Measurements from ENCODE around the gene PFKL. TPM values are rescaled to one million over a fixed set of nuclear protein-coding genes. Genes with fewer than 3 reads are reported as not detected.

The PFKL gene
- polyA plus RNA-seq, 2 of the 4 experiments (the other 2 are of a cell fraction): 23.2 to 38.7 TPM

GRCh38 chr21:44374601-44375280 lies 74.9 kb downstream of the PFKL start:
- CTCF ChIA-PET: no interaction called here
- Histone ChIP-seq H3K9me3 (no peaks in the 10 kb centered on the region), H3K4me2 (no peak overlapping the region), H3K27ac (no peak overlapping the region), H3K4me1 (no peaks in the 10 kb centered on the region; the same call in 2 of the 3 replicates), H3K4me3 (no peak overlapping the region)
- WGBS (ENCODE audit: missing lambda C conversion rate): 71% methylated on average over 24 of the region's 24 CpGs
- TF ChIP-seq, protein P1, sequence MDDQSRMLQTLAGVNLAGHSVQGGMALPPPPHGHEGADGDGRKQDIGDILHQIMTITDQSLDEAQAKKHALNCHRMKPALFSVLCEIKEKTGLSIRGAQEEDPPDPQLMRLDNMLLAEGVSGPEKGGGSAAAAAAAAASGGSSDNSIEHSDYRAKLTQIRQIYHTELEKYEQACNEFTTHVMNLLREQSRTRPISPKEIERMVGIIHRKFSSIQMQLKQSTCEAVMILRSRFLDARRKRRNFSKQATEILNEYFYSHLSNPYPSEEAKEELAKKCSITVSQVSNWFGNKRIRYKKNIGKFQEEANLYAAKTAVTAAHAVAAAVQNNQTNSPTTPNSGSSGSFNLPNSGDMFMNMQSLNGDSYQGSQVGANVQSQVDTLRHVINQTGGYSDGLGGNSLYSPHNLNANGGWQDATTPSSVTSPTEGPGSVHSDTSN (IDR thresholded peaks at IDR 0.05): no peak
- no peak for TF ChIP-seq JUNB (IDR thresholded peaks at IDR 0.05)
- TF ChIP-seq RCOR1 (IDR thresholded peaks at IDR 0.05; ENCODE audit: low read depth, low read length): no peak
- TF ChIP-seq CBX8 (IDR thresholded peaks at IDR 0.05): no peak
- TF ChIP-seq, protein P2, sequence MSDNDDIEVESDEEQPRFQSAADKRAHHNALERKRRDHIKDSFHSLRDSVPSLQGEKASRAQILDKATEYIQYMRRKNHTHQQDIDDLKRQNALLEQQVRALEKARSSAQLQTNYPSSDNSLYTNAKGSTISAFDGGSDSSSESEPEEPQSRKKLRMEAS (IDR thresholded peaks at IDR 0.05): no peak
- TF ChIP-seq HOXB5 (CRISPR knock-in tag; IDR thresholded peaks at IDR 0.05): no peak
- no peak for TF ChIP-seq FOXS1 (CRISPR knock-in tag; IDR thresholded peaks at IDR 0.05)
- TF ChIP-seq TP53 (CRISPR knock-in tag; IDR thresholded peaks at IDR 0.05): no peak
- no peak for TF ChIP-seq ATOH8 (CRISPR knock-in tag; IDR thresholded peaks at IDR 0.05; ENCODE audit: low read depth)
- TF ChIP-seq, protein P3, sequence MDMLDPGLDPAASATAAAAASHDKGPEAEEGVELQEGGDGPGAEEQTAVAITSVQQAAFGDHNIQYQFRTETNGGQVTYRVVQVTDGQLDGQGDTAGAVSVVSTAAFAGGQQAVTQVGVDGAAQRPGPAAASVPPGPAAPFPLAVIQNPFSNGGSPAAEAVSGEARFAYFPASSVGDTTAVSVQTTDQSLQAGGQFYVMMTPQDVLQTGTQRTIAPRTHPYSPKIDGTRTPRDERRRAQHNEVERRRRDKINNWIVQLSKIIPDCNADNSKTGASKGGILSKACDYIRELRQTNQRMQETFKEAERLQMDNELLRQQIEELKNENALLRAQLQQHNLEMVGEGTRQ (IDR thresholded peaks at IDR 0.05): no peak
- no peak for TF ChIP-seq CEBPB (IDR thresholded peaks at IDR 0.05)
- TF ChIP-seq FOSB (CRISPR knock-in tag; IDR thresholded peaks at IDR 0.05): no peak
- no peak for TF ChIP-seq ZSCAN20 (CRISPR knock-in tag; IDR thresholded peaks at IDR 0.05)
- no peak for TF ChIP-seq POLR2A (IDR thresholded peaks at IDR 0.05; ENCODE audit: low read length)
- TF ChIP-seq, protein P4, sequence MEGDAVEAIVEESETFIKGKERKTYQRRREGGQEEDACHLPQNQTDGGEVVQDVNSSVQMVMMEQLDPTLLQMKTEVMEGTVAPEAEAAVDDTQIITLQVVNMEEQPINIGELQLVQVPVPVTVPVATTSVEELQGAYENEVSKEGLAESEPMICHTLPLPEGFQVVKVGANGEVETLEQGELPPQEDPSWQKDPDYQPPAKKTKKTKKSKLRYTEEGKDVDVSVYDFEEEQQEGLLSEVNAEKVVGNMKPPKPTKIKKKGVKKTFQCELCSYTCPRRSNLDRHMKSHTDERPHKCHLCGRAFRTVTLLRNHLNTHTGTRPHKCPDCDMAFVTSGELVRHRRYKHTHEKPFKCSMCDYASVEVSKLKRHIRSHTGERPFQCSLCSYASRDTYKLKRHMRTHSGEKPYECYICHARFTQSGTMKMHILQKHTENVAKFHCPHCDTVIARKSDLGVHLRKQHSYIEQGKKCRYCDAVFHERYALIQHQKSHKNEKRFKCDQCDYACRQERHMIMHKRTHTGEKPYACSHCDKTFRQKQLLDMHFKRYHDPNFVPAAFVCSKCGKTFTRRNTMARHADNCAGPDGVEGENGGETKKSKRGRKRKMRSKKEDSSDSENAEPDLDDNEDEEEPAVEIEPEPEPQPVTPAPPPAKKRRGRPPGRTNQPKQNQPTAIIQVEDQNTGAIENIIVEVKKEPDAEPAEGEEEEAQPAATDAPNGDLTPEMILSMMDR (IDR thresholded peaks at IDR 0.05): no peak
- TF ChIP-seq HOXB13 (CRISPR knock-in tag; IDR thresholded peaks at IDR 0.05; ENCODE audit: low read depth): no peak
- DNase-seq (ENCODE audit: low read depth in 1 of 2, low spot score in 1 of 2) (no peak), ATAC-seq (no peak), FAIRE-seq (no peak)
- POLR2A ChIA-PET: no interaction called here

DNA sequence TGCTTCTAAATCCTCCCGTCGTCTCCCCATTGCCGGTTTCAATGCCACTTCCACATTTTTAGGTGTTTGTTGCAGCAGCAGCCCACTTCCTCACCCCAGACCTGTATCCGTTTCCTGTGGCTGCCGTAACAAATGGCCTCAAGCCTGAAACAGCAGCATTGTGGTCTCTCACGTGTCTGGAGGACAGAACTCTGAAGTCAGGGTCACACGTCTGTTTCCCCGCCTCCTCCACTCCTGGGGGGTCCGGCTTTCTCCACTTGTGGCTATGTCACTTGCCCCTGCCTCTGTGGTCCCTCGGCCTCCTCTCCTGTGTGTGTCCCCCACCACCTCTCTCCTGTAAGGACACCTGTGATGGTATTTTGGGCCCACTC lies 75.4 kb downstream of the PFKL start:
- DNase-seq (ENCODE audit: low read depth in 1 of 2, low spot score in 1 of 2) (no peak), FAIRE-seq (no peak), ATAC-seq (no peak)
- Histone ChIP-seq H3K4me2 (no peak overlapping the region), H3K27ac (no peak overlapping the region), H3K4me3 (no peak overlapping the region), H3K9me3 (no peaks in the 10 kb centered on the region), H3K4me1 (no peaks in the 10 kb centered on the region; the same call in 2 of the 3 replicates)
- WGBS (ENCODE audit: missing lambda C conversion rate): 60% methylated on average over 10 of the region's 10 CpGs
- ChIA-PET POLR2A (no interaction called here), CTCF (interaction anchor here (1.1 kb wide), 1 partner anchor 557 kb away, joined by 3 read pairs; no protein-coding TSS in a partner anchor)
- no peak for TF ChIP-seq CBX8 (IDR thresholded peaks at IDR 0.05)
- TF ChIP-seq, protein P2 (IDR thresholded peaks at IDR 0.05): no peak
- no peak for TF ChIP-seq POLR2AphosphoS2 (conservative IDR thresholded peaks at IDR 0.05; ENCODE audit: low read length)
- TF ChIP-seq, protein P5, sequence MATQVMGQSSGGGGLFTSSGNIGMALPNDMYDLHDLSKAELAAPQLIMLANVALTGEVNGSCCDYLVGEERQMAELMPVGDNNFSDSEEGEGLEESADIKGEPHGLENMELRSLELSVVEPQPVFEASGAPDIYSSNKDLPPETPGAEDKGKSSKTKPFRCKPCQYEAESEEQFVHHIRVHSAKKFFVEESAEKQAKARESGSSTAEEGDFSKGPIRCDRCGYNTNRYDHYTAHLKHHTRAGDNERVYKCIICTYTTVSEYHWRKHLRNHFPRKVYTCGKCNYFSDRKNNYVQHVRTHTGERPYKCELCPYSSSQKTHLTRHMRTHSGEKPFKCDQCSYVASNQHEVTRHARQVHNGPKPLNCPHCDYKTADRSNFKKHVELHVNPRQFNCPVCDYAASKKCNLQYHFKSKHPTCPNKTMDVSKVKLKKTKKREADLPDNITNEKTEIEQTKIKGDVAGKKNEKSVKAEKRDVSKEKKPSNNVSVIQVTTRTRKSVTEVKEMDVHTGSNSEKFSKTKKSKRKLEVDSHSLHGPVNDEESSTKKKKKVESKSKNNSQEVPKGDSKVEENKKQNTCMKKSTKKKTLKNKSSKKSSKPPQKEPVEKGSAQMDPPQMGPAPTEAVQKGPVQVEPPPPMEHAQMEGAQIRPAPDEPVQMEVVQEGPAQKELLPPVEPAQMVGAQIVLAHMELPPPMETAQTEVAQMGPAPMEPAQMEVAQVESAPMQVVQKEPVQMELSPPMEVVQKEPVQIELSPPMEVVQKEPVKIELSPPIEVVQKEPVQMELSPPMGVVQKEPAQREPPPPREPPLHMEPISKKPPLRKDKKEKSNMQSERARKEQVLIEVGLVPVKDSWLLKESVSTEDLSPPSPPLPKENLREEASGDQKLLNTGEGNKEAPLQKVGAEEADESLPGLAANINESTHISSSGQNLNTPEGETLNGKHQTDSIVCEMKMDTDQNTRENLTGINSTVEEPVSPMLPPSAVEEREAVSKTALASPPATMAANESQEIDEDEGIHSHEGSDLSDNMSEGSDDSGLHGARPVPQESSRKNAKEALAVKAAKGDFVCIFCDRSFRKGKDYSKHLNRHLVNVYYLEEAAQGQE (IDR thresholded peaks at IDR 0.05): no peak
- no peak for TF ChIP-seq ZC3H11A (IDR thresholded peaks at IDR 0.05)
- TF ChIP-seq E2F6 (IDR thresholded peaks at IDR 0.05; ENCODE audit: borderline replicate concordance, low read depth): no peak
- TF ChIP-seq CHD4 (IDR thresholded peaks at IDR 0.05; ENCODE audit: borderline replicate concordance): no peak
- no peak for TF ChIP-seq NFE2L2 (conservative IDR thresholded peaks at IDR 0.05; ENCODE audit: low read length)
- TF ChIP-seq GATA3 (IDR thresholded peaks at IDR 0.05; ENCODE audit: borderline replicate concordance): no peak
- TF ChIP-seq FOSL2 (IDR thresholded peaks at IDR 0.05): no peak
- no peak for TF ChIP-seq FOSL2 (CRISPR knock-in tag; IDR thresholded peaks at IDR 0.05)
- no peak for TF ChIP-seq HMGXB4 (CRISPR knock-in tag; IDR thresholded peaks at IDR 0.05; ENCODE audit: borderline replicate concordance)
